Measurements from ENCODE around the gene SGSM2. TPM values are rescaled to one million over a fixed set of nuclear protein-coding genes. Genes with fewer than 3 reads are reported as not detected.

SGSM2 gene, protein sequence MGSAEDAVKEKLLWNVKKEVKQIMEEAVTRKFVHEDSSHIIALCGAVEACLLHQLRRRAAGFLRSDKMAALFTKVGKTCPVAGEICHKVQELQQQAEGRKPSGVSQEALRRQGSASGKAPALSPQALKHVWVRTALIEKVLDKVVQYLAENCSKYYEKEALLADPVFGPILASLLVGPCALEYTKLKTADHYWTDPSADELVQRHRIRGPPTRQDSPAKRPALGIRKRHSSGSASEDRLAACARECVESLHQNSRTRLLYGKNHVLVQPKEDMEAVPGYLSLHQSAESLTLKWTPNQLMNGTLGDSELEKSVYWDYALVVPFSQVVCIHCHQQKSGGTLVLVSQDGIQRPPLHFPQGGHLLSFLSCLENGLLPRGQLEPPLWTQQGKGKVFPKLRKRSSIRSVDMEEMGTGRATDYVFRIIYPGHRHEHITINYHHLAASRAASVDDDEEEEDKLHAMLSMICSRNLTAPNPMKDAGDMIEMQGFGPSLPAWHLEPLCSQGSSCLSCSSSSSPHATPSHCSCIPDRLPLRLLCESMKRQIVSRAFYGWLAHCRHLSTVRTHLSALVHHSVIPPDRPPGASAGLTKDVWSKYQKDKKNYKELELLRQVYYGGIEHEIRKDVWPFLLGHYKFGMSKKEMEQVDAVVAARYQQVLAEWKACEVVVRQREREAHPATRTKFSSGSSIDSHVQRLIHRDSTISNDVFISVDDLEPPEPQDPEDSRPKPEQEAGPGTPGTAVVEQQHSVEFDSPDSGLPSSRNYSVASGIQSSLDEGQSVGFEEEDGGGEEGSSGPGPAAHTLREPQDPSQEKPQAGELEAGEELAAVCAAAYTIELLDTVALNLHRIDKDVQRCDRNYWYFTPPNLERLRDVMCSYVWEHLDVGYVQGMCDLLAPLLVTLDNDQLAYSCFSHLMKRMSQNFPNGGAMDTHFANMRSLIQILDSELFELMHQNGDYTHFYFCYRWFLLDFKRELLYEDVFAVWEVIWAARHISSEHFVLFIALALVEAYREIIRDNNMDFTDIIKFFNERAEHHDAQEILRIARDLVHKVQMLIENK
- total RNA-seq: 87.0 TPM

DNA sequence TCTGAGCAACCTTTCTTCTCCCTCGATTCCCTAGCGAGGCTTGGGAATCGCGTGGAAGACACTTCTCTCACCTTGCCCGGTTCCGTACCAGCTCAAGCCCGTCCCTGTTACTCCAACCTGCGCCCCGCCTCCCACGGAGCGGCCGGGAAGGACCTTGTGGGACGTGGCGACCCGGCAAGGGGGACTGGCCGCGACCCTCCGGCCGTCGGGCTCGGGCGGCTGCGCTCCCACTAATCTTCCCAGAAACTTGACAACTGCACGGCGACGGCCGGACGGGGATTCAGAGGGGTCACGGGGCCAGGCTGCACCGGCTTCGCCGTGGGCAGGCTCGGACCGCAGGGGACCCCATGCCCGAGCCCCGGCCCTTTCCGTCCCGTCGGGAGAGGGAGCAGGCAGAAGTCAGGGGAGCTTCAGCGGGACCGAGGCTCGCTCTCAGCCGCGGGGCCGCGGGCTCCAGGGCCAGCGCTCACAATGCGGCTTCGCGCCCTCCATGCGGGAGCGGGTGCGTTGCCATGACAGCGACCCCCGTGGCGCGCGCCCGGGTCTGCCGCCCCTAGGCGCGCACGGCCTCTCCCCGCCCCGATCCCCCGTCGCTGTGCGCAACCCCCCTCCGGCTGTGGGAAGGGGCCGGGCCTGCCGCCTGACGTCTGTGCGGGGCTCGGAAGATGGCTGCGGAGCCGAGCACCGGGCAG, at the start of gene SGSM2:
TSS of gene SGSM2 (plus strand) at position 650 of the 692 bp plus-strand sequence. CDS start 188 bp downstream, outside the sequence.

DNA sequence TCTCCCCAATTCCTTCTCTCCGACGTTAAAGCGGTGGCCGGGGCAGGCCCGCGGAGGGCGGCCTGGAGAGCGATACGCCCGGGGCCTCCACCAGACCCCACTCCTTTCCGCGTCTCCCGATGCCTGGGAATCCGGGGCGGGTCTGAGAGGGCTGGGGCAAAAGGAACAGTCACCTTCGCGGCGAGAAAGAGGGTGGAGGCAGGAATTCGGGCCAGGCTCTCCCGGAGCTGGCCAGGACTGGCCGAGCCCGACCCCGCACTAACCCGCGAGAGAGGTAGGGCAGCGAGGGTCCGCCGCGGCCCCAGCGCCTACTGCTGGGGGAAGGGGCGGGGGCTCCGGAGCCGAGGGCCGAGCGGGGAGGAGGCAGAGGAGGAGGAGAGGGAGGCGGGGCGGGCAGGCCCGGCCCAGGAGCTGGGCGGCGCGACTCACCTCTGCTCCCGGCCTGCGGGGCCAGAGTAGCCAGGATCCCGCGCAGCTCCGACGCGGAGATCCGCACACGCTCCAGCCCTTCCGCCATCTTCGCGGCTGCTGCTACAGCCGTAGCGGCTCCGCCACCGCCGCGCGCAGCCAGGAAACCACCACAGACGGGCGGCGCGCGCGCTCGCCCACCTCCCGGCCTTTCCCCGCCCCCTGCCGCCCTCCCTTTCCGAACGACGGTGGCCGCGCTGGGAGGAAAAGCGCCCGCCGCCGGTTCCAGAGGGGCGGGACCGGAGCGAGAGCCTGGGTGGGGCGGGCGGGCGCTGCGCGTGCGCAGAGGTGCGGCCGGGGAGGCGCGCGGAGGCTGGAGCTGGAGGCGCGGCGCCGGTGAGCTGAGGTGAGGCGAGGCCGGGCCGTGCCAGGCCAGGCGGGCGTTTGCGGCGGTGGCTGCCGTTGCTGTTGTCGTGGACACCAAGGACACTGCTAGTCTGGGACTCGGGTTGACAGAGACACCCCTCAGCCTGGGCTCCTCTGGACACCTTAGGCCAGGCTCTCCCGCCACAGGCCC, 33.8 kb upstream of the SGSM2 start, which contains the start of the genes SMG6 and SRR:
TSS of gene SMG6 (minus strand) at position 582 of the 985 bp plus-strand sequence. CDS start at position 517, 65 bp downstream.
TSS of gene SRR (plus strand) at position 747 of the 985 bp plus-strand sequence. CDS start 11,611 bp downstream, outside the sequence.

DNA sequence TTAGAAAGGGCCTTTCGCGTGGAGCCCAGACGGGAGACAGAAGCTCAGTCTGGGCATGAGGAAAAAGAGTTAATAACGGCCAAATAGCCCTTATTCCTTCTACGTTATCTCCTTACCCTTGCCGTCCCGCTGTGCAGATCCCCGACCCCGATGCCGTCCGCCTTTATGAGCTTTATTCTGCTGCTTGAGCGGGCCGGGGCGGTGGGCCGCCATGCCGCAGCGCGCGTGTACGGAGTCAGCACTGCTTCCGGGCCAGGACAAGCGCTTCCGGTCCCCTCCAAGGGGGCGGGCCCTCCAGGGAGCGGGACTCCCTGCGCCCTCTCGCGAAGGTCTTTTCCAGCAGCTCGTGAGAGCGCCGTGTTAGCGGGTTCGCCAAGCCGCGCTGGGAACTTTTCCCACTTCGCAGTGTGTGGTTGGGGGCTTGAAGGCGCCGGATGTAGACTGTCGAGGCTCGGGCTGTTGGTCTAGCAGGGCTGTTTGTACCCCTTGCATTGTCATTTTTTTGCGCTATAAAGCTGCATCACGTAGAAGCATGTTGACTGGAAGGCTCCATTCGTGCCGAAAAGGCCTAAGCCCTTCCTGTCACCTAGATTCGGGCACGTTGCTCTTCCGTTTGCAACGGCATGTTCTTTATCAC, 968 bp upstream of the SGSM2 start, which contains the start of gene TSR1:
TSS of gene TSR1 (minus strand) at position 243 of the 637 bp plus-strand sequence. CDS start at position 213, 30 bp downstream.

DNA sequence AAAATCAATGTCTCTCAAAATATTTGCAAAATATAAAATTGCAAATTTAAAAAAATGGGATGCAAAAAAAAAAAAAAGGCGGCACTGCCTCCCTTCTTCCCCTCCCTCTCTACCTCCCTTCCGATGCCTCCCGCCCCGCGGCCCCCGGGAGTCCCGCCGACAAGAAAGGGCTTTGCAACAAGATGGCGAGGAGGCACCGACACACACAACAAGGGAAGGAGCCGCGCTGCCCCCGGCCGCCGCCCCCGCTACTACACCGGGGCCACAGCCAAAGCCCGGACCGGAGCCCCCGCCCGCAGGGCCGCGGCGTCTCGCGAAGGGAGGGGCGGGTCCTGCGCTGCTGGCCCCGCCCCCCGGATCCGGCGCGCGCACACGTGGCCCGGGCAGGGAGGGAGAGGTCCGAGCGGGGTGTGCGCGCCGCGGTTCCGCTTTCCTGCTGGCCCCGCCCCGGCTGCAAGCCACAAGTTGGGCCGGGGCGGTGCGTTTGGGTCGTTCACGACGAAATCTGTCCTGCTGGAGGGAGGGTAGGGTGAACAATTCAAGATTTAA, 63.6 kb downstream of the SGSM2 start, which contains the start of gene MNT:
TSS of gene MNT (minus strand) at position 184 of the 549 bp plus-strand sequence. CDS start 348 bp downstream, outside the sequence.

Small RNAs within 50 kb of the gene (small RNA-seq; reads per million reads assigned to genes)
- not detected for gene AC006435.3
- not detected for gene AC006435.4
- 351 reads per million, percentile 98 among the genes with 10 or more reads in this experiment for gene SNORD91A
- 77.1 reads per million, percentile 97 among the genes with 10 or more reads in this experiment for gene SNORD91B

Other genes with a start within 250 kb of the SGSM2 start
- 18.7 TPM for gene SMG6, start 33.7 kb upstream of the SGSM2 start, total RNA-seq
- 51.9 TPM for gene SRR, start 33.6 kb upstream of the SGSM2 start, total RNA-seq
- gene TSR1, start 1.0 kb upstream of the SGSM2 start, total RNA-seq: 35.3 TPM
- 12.2 TPM for gene MNT, start 63.6 kb downstream of the SGSM2 start, total RNA-seq
- 16.4 TPM for gene METTL16, start 174.4 kb downstream of the SGSM2 start, total RNA-seq